ENCODE results near the gene TMEM168.

- TF ChIP-seq CTCF (IDR thresholded peaks at IDR 0.05) (no peak), POLR2A (IDR thresholded peaks at IDR 0.05) (no peak)
Measured at GRCh38 chr7:112833082-112833481, 42.9 kb upstream of the TMEM168 start.

Measured in thyroid gland (tissue), 4 donors.